BE2C (cell line): ENCODE data around the gene SLC22A6.

Experiments
- DNase-seq: peaks from one replicate; pipeline ENCODE4 v3.0.0-alpha.2; 2020
- H3K27me3 ChIP-seq: fragments of 250-450 bp; sonication (Bioruptor Pico); 2 replicates; pipeline ENCODE4 v1.5.1; 2020; ENCODE audit warnings: mild to moderate bottlenecking
- H3K36me3 ChIP-seq: fragments of 250-450 bp; sonication (Bioruptor Pico); 2 replicates; pipeline ENCODE4 v1.5.1; 2020; ENCODE audit warnings: mild to moderate bottlenecking
- H3K4me1 ChIP-seq: fragments of 250-450 bp; sonication (Bioruptor Pico); 2 replicates; pipeline ENCODE4 v1.5.1; 2020
- H3K4me3 ChIP-seq: 2 replicates; pipeline ENCODE4 v1.5.1; 2011; ENCODE audit warnings: low read depth, low read length
- H3K9me3 ChIP-seq: fragments of 250-450 bp; sonication (Bioruptor Pico); 2 replicates; pipeline ENCODE4 v1.5.1; 2020
- CTCF ChIP-seq: IDR thresholded peaks from 2 replicates; pipeline ENCODE4 v1.5.1; 2012; ENCODE audit warnings: mild to moderate bottlenecking, low read depth, low read length

The SLC22A6 gene

DNA sequence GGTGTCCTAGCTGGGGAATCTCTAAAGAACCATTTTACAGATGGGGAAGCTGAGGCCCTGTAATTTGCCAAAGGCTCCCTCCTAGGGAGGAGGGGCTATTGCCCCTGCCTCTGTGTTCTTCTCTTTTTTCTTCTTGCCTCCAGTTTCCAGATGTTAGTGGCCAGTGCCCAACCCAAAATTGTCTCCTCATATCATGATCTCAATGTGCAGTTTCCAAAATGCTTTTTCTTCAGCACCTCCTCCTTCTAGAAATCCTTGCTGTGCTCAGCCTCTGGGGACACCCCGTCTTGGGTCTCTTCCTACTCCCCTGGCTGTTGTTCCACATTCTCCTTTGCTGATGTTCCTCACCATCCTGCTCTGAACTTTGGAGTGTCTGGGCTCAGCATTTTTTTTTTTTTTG is 54.1 kb downstream of the SLC22A6 start:
- no peaks in the 10 kb centered on the region for H3K27me3 ChIP-seq
- H3K4me3 ChIP-seq, result no peak overlapping the region
- no peak for TF ChIP-seq CTCF

DNA sequence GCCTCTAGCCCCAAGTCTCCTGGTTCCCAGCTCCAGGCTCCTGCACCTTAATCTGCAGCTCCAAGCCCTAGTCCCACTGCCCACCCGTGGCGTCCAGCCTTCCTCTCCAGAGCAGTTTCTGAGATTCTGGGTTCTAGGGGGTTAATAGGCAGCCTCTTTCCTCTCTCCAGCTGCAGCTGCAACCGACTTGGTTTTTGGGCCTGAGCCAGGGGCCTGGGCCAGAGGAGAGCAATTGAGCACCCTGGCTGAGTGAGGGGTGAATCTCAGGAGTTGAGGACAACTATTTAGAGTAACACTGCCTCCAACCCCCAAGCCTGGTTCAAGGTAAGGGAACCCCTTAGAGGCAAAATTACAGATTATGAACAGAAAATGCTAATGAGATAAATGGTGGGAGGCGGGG is 54.6 kb downstream of the SLC22A6 start:
- peak; percentile 67 for DNase-seq
- no peak for TF ChIP-seq CTCF
- H3K4me3 ChIP-seq, result no peak overlapping the region
- peaks cover 29% of the 10 kb centered on the region for H3K4me1 ChIP-seq
- H3K27me3 ChIP-seq, result no peaks in the 10 kb centered on the region
- H3K36me3 ChIP-seq, result no peaks in the 10 kb centered on the region
- H3K9me3 ChIP-seq, result no peaks in the 10 kb centered on the region

More for the DNA sequence above, 54.1 kb downstream of the SLC22A6 start:
- H3K9me3 ChIP-seq, result no peaks in the 10 kb centered on the region
- H3K36me3 ChIP-seq, result no peaks in the 10 kb centered on the region
- H3K4me1 ChIP-seq, result peaks cover 29% of the 10 kb centered on the region
- DNase-seq, result no peak

- peaks cover 29% of the 10 kb centered on the region for H3K4me1 ChIP-seq
- peak; percentile 80 for DNase-seq
- no peaks in the 10 kb centered on the region for H3K36me3 ChIP-seq
- no peaks in the 10 kb centered on the region for H3K27me3 ChIP-seq
- TF ChIP-seq CTCF, result no peak
- H3K4me3 ChIP-seq, result no peak overlapping the region
- H3K9me3 ChIP-seq, result no peaks in the 10 kb centered on the region
Observed at GRCh38 chr11:62928011-62928410, 56.8 kb downstream of the SLC22A6 start.

GRCh38 chr11:62926680-62927455 is 57.9 kb downstream of the SLC22A6 start:
- Histone ChIP-seq H3K27me3 (no peaks in the 10 kb centered on the region), H3K36me3 (no peaks in the 10 kb centered on the region), H3K9me3 (no peaks in the 10 kb centered on the region), H3K4me3 (no peak overlapping the region), H3K4me1 (peaks cover 33% of the 10 kb centered on the region)
- no peak for TF ChIP-seq CTCF
- DNase-seq, result no peak
